ENCODE measurements around the gene TAMALIN.
A peak's percentile ranks its signal among the peaks of the same experiment; 100 is the strongest.

Gene TAMALIN

GRCh38 chr12:52037248-52037861 lies 30.6 kb downstream of the TAMALIN start:
- peak; percentile 86 for DNase-seq (ENCODE audit: low spot score)

DNA sequence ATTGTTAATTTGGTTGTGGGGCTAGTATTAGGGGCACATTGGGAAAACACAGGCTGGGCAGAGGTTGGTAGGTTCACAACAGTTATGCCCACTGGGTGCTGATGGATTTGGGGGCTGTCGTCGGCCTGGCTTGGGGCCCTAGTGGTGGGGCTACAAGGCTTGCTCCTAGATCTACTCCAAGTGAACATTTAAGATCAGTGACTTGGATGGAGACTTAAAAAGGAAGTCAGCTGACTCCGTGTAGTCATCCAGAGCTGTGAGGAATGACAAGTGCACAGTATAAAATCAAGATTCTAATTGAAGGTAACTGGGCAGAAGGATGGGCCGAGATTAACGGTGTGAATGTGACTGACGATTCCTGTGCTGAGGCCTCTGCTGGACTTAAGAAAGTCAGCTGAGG lies 31.7 kb downstream of the TAMALIN start:
- no peak for DNase-seq (ENCODE audit: low spot score)

DNA sequence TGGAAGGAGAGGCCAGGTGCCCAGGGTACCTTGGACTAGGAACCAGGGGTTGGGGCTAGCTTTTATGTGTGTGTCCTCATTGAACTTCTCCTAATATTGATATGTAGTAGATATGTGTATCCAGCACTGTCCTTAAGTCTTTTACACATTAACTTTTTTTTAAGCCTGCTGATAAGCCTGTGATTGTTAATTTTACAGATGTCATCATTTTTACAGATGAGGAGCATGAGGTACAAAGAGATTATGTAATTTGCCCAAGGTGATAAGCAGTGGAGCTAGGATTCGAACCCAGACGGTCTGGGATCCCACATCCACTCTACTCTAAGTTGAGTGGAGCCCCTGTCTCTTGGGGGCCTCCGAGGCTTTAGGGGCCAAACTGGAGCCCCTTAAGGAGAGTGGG lies 34.3 kb downstream of the TAMALIN start:
- DNase-seq (ENCODE audit: low spot score), result no peak

GRCh38 chr12:52041695-52042123 lies 35.0 kb downstream of the TAMALIN start:
- no peak for DNase-seq (ENCODE audit: low spot score)

DNA sequence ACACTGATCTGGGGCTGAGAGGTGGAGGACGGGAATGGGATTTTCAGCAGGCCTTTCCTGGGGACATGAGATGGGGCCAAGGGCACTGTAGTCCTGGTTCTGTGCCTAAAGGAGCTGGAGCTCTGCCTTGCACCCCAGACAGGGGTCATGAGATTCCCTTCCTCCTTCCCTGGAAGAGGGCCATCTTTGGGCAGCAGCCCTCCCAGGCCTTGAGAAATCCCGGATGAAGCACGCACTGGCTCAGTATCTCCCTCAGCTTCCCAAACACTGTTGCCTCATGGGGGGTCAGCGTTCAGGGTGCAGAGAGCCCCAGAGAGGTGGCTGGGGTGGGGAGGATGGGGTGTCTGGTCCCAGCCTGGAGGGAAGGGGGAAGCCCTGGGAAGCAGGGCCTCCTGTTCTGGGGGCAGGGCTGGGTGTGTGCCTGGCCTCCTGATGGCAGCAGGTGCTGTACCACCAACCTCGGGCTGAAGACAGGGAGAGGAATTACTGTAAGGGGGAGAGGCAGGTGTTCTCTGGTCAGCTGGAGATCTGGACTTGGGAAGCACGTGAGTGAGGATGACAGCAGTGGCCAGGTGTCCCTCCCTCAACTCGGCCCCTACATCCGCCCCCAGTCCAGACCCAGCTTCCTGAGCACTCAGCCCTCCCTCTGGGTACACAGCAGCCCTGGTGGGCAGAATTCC lies 36.1 kb downstream of the TAMALIN start:
- DNase-seq (ENCODE audit: low spot score), result no peak

GRCh38 chr12:52043386-52044212 lies 36.9 kb downstream of the TAMALIN start:
- no peak for DNase-seq (ENCODE audit: low spot score)

- no peak for DNase-seq (ENCODE audit: low spot score)
Observed at GRCh38 chr12:52044292-52044983, 37.7 kb downstream of the TAMALIN start.

DNA sequence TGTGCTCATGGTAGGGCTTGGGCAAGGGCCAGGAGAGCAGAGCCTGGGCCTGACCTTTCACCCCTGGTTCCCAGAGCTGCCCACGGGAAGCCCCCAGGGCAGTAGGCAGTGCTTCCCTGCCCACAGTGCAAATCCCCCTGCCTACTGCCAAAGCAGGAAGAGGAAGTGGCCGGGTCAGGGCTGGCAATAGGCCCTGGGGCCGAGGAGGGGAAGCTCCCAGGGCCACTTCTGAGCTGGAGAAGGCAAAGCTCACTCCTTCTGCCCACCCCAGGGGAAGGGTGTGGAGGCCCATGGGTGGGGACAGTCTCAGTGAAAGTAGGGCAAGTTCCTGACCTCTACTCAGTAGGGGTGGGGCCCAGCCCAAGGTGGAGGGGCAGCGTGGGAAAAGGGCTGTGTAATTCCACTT lies 39.1 kb downstream of the TAMALIN start:
- no peak for DNase-seq (ENCODE audit: low spot score)

DNA sequence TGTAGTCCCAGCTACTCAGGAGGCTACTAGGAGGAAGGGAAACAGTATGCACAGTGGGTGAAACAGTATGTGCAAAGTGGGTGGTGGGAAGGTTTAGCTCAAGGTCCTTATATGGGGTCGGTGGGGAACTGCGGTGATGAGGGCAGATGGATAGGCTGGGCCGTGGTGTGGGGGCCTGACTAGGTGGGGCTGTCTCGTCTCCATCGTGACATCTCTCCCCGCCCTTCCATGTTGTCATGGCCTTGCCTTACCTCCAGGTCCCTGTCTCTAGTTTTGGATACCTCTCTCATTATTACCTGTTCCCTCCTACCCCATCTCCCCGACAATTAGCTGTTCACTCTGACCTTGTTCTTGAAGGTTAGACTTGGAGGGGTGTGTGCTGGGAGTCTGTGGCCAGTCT lies 40.1 kb downstream of the TAMALIN start:
- DNase-seq (ENCODE audit: low spot score), result no peak

DNA sequence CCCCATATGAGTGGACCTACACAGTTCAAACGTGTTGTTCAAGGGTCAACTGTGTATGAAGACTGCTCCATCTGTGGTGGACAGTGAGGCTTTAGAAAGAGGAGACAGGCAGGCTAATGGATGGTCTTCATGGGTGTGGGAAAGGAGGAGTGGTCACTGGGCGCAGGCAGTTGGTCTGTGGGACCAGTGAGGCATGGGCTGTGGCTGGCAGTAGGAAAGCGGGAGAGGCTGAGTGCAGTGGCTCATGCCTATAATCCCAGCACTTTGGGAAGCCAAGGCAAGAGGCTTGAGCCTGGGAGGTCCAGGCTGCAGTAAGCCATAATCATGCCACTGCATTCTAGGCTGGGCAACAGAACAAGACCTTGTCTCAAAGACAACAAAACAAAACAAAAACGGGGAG lies 42.5 kb downstream of the TAMALIN start:
- DNase-seq (ENCODE audit: low spot score), result no peak

- no peak for DNase-seq (ENCODE audit: low spot score)
Observed at GRCh38 chr12:52049688-52050087, 42.9 kb downstream of the TAMALIN start.

GRCh38 chr12:52050116-52050757 lies 43.5 kb downstream of the TAMALIN start:
- DNase-seq (ENCODE audit: low spot score), result no peak

- DNase-seq (ENCODE audit: low spot score), result peak; percentile 96
Observed at GRCh38 chr12:52050758-52051541, 44.2 kb downstream of the TAMALIN start, which contains the start of gene NR4A1. Gene NR4A1, plus strand, starts transcription at chr12:52051442. Its CDS starts 2,887 bp downstream, at chr12:52054329.

DNA sequence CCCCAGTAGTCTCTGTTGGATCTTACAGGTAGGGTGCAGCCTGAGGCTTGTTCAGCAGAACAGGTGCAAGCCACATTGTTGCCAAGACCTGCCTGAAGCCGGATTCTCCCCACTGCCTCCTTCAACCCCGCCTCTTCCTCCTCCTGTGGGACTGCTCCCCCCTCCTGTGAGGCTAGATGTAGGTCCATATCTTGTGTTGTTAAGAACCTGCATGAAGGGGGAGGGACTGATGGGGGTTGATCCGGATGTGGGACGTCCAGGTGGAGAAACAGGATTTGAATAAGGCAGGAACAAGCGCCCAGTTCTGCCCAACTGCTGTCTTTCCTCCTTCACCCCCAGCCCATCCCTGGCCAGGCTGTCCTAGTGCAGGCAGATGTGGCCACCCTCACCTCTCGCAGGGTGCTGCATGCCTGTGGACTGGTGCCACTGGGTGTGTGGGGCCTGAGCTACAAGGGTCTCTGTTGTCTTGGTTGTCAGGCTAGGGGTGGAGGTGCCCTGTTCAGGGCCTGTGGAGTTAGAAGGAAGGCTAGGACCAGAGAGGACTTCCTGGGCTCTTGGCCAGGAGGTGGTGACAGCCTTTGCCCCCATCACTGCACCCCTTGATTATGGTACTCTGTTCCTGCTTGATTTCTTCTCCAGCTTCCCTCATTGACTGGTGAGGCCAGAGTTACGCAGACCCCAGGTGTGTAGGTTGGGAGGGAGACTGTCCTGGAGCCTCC lies 45.9 kb downstream of the TAMALIN start:
- DNase-seq (ENCODE audit: low spot score), result no peak

DNA sequence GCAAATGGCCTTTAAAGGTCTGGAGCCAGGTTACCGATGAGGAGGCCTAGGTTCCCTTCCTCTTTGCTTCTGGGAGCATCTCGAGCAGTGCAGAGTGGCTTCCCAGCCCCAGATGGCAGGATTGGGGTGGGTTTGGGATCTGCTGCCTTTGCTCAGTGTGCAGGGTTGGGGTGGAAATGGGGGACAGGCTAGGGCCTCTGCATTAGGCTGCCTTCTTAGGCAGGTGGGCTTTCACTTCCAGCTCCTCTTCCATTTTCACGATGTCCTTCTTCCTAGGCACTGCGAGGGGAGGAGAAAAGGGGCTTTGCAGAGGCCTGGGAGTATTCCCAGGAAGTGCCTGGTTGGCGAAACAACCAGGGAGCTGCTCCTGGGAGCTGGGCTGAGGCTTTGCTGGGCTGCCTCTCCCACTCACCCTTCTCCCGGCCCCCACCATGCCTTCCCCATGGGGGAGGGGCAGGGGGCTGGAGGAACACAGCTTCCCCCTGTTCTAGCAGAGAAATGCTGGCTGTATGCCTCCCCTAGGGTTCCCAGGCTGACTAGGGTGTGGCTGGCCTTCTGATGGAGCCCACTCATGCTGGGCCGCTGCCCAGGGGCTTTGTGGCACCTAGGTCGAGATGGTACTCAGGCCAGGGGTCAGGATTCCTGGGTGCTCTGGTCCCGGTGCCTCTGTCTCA lies 46.9 kb downstream of the TAMALIN start:
- DNase-seq (ENCODE audit: low spot score), result no peak

DNA sequence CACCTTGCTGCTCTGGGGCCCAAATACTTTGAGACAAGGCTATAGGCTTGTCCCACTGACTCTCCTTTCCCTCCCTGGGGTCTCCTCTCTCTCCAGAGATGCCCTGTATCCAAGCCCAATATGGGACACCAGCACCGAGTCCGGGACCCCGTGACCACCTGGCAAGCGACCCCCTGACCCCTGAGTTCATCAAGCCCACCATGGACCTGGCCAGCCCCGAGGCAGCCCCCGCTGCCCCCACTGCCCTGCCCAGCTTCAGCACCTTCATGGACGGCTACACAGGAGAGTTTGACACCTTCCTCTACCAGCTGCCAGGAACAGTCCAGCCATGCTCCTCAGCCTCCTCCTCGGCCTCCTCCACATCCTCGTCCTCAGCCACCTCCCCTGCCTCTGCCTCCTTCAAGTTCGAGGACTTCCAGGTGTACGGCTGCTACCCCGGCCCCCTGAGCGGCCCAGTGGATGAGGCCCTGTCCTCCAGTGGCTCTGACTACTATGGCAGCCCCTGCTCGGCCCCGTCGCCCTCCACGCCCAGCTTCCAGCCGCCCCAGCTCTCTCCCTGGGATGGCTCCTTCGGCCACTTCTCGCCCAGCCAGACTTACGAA lies 47.6 kb downstream of the TAMALIN start:
- DNase-seq (ENCODE audit: low spot score), result no peak

DNA sequence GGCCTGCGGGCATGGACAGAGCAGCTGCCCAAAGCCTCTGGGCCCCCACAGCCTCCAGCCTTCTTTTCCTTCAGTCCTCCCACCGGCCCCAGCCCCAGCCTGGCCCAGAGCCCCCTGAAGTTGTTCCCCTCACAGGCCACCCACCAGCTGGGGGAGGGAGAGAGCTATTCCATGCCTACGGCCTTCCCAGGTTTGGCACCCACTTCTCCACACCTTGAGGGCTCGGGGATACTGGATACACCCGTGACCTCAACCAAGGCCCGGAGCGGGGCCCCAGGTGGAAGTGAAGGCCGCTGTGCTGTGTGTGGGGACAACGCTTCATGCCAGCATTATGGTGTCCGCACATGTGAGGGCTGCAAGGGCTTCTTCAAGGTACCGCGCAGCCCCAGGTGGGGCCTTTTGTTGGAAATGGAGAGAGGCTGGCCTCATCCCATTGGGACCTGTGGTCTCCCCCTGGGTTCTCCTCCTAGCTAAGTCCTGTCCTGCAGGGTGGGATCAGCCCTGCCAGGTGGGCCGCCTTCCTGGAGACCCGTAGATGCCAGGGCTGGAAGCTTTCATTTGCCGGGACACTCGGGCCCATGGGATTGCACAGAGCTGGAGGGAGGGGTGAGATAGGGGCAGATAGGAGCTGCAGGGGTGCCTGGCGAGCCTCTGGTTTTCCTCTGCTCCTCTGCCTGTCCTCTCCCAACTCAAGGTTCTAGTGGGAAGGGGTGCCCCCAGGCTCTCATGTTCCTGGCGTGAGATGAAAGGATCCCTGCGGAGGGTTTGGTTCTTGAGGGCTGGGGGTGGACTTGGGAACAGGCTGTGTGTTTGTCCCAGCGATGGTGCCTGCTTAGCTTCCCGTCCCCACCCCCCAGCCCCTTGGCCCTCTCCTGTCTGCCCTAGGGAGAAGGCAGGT lies 48.3 kb downstream of the TAMALIN start:
- no peak for DNase-seq (ENCODE audit: low spot score)

All from ecto neural progenitor cell (in vitro differentiated cells).